ENCODE results near the gene PFN3.

- TF ChIP-seq, protein P1, sequence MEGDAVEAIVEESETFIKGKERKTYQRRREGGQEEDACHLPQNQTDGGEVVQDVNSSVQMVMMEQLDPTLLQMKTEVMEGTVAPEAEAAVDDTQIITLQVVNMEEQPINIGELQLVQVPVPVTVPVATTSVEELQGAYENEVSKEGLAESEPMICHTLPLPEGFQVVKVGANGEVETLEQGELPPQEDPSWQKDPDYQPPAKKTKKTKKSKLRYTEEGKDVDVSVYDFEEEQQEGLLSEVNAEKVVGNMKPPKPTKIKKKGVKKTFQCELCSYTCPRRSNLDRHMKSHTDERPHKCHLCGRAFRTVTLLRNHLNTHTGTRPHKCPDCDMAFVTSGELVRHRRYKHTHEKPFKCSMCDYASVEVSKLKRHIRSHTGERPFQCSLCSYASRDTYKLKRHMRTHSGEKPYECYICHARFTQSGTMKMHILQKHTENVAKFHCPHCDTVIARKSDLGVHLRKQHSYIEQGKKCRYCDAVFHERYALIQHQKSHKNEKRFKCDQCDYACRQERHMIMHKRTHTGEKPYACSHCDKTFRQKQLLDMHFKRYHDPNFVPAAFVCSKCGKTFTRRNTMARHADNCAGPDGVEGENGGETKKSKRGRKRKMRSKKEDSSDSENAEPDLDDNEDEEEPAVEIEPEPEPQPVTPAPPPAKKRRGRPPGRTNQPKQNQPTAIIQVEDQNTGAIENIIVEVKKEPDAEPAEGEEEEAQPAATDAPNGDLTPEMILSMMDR (IDR thresholded peaks at IDR 0.05), result no peak
- TF ChIP-seq POLR2A (IDR thresholded peaks at IDR 0.05), result no peak
Observed at GRCh38 chr5:177409043-177409801, 8.8 kb upstream of the PFN3 start, which contains the start of gene F12.
